Measurements from ENCODE around the gene CCSAP.

CCSAP gene

DNA sequence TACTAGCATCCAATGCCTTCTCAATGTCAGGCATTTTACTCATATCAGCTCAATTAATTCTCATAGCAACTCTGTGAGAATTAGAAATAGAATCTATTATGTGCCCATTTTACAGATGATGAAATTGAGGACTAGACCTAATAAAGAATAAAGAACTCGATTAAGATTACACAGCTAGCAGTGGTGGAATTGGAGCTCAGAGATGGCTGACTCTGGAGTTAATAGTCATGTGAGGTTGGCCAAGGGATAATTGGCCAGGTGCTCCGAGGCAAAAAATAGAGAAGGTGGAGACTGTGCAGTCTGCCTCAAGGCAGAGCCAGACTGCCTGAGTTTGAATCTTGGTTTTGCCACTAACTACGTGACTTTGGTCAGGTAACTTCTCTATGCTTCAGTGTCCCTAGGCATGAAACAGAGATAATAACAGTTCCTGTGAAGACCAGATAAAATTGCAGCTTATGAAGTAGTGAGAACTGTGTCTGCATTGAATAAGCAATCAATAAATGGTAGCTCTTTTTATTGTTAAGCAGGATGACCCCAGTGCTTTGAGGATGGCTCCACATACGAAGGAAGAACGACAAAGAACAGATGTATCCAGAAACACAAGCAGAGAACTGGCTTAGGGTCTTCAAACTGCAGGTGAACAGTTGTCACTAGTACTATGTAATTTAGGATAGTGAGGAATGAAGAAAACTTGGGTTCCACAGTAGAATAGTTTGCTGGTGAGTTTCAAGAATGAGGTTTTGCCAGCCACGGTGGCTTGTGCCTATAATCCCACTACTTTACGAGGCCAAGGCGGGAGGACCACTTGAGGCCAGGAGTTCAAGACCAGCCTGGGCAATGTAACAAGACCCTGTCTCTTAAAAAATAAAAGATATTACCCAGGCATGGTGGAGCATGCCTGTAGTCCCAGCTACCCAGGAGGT is 6.9 kb upstream of the CCSAP start:
- TF ChIP-seq OSR1 (CRISPR knock-in tag; IDR thresholded peaks at IDR 0.05) (no peak), TOX (CRISPR knock-in tag; IDR thresholded peaks at IDR 0.05; ENCODE audit: borderline replicate concordance) (no peak), SNAI2 (CRISPR knock-in tag; IDR thresholded peaks at IDR 0.05) (no peak), ZFP3 (CRISPR knock-in tag; IDR thresholded peaks at IDR 0.05) (no peak), TCF4 (CRISPR knock-in tag; IDR thresholded peaks at IDR 0.05; ENCODE audit: borderline replicate concordance) (no peak), ZNF8 (CRISPR knock-in tag; IDR thresholded peaks at IDR 0.05) (no peak), ZNF565 (CRISPR knock-in tag; conservative IDR thresholded peaks at IDR 0.05; ENCODE audit: low read depth) (no peak), ESRRG (CRISPR knock-in tag; IDR thresholded peaks at IDR 0.05) (no peak)
- TF ChIP-seq, protein P1, sequence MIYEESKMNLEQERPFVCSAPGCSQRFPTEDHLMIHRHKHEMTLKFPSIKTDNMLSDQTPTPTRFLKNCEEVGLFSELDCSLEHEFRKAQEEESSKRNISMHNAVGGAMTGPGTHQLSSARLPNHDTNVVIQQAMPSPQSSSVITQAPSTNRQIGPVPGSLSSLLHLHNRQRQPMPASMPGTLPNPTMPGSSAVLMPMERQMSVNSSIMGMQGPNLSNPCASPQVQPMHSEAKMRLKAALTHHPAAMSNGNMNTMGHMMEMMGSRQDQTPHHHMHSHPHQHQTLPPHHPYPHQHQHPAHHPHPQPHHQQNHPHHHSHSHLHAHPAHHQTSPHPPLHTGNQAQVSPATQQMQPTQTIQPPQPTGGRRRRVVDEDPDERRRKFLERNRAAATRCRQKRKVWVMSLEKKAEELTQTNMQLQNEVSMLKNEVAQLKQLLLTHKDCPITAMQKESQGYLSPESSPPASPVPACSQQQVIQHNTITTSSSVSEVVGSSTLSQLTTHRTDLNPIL (CRISPR knock-in tag; IDR thresholded peaks at IDR 0.05; ENCODE audit: low read depth), result no peak
- TF ChIP-seq, protein P2, sequence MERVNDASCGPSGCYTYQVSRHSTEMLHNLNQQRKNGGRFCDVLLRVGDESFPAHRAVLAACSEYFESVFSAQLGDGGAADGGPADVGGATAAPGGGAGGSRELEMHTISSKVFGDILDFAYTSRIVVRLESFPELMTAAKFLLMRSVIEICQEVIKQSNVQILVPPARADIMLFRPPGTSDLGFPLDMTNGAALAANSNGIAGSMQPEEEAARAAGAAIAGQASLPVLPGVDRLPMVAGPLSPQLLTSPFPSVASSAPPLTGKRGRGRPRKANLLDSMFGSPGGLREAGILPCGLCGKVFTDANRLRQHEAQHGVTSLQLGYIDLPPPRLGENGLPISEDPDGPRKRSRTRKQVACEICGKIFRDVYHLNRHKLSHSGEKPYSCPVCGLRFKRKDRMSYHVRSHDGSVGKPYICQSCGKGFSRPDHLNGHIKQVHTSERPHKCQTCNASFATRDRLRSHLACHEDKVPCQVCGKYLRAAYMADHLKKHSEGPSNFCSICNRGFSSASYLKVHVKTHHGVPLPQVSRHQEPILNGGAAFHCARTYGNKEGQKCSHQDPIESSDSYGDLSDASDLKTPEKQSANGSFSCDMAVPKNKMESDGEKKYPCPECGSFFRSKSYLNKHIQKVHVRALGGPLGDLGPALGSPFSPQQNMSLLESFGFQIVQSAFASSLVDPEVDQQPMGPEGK (CRISPR knock-in tag; IDR thresholded peaks at IDR 0.05; ENCODE audit: borderline replicate concordance), result no peak
- TF ChIP-seq, protein P3, sequence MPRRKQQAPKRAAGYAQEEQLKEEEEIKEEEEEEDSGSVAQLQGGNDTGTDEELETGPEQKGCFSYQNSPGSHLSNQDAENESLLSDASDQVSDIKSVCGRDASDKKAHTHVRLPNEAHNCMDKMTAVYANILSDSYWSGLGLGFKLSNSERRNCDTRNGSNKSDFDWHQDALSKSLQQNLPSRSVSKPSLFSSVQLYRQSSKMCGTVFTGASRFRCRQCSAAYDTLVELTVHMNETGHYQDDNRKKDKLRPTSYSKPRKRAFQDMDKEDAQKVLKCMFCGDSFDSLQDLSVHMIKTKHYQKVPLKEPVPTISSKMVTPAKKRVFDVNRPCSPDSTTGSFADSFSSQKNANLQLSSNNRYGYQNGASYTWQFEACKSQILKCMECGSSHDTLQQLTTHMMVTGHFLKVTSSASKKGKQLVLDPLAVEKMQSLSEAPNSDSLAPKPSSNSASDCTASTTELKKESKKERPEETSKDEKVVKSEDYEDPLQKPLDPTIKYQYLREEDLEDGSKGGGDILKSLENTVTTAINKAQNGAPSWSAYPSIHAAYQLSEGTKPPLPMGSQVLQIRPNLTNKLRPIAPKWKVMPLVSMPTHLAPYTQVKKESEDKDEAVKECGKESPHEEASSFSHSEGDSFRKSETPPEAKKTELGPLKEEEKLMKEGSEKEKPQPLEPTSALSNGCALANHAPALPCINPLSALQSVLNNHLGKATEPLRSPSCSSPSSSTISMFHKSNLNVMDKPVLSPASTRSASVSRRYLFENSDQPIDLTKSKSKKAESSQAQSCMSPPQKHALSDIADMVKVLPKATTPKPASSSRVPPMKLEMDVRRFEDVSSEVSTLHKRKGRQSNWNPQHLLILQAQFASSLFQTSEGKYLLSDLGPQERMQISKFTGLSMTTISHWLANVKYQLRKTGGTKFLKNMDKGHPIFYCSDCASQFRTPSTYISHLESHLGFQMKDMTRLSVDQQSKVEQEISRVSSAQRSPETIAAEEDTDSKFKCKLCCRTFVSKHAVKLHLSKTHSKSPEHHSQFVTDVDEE (CRISPR knock-in tag; IDR thresholded peaks at IDR 0.05), result no peak
- ATAC-seq, result no peak

DNA sequence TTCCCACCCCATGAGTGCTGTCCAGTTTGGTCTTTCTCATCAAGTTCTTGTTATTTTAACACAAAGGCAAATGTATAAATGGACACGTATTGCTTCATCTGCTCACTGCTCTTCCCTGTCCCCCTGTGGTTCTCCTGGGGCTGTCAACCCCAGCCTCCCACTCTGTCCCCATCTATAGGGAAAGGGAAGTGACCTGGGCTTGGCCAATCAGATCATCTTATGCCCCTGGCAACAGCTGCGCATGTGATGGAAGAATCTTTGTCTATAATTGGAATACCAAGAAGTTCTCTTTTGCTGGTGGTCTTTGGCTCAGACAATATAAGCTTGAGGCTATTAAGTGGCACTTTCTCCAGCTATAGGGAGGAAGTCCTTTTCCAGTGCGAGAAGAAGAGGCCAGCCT is 4.7 kb upstream of the CCSAP start:
- no peak for ATAC-seq
- TF ChIP-seq SNAI2 (CRISPR knock-in tag; IDR thresholded peaks at IDR 0.05) (no peak), OSR1 (CRISPR knock-in tag; IDR thresholded peaks at IDR 0.05) (no peak)

DNA sequence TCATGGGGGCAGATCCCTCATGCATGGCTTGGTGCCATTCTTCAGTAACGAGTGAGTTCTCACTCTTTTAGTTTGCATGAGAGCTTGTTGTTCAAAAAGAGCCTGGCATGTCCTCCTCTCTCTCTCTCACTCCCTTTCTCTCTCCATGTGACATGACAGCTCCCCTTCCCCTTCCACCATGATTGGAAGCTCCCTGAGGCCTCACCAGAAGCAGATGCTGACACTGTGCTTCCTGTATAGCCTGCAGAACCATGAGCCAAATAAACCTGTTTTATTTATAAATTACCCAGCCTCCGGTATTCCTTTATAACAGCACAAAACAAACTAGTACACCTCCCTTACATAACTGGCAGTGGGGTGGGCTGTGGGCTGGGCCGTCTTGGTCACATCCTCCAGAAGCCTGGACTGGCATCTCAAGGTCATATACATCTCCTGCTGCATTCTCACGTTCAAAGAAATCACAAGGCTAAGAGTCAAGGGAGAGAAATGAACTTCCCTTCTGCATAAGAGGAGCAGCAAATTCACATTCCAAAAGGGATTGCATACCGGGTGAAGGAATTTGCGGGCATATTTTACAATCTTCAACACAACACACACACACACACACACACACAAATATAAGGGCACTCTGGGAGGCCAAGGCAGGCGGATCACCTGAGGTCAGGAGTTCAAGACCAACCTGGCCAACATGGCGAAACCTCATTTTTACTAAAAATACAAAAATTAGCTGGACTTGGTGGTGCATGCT is 2.3 kb upstream of the CCSAP start:
- no peak for ATAC-seq
- TF ChIP-seq TCF4 (CRISPR knock-in tag; IDR thresholded peaks at IDR 0.05; ENCODE audit: borderline replicate concordance) (no peak), ISL1 (CRISPR knock-in tag; IDR thresholded peaks at IDR 0.05) (no peak), RARB (CRISPR knock-in tag; IDR thresholded peaks at IDR 0.05) (no peak), SNAI2 (CRISPR knock-in tag; IDR thresholded peaks at IDR 0.05) (no peak), ARNTL (CRISPR knock-in tag; IDR thresholded peaks at IDR 0.05; ENCODE audit: borderline replicate concordance, low read depth) (no peak), PPARA (CRISPR knock-in tag; IDR thresholded peaks at IDR 0.05; ENCODE audit: borderline replicate concordance) (no peak), TOX (CRISPR knock-in tag; IDR thresholded peaks at IDR 0.05; ENCODE audit: borderline replicate concordance) (no peak), CSDC2 (CRISPR knock-in tag; IDR thresholded peaks at IDR 0.05) (no peak), ZFP30 (CRISPR knock-in tag; IDR thresholded peaks at IDR 0.05) (no peak), ZNF70 (CRISPR knock-in tag; IDR thresholded peaks at IDR 0.05) (no peak), GLIS3 (CRISPR knock-in tag; IDR thresholded peaks at IDR 0.05) (no peak), ZNF565 (CRISPR knock-in tag; conservative IDR thresholded peaks at IDR 0.05; ENCODE audit: low read depth) (no peak), ESRRG (CRISPR knock-in tag; IDR thresholded peaks at IDR 0.05) (no peak), BACH2 (CRISPR knock-in tag; IDR thresholded peaks at IDR 0.05; ENCODE audit: borderline replicate concordance) (no peak)
- TF ChIP-seq, protein P2 (CRISPR knock-in tag; IDR thresholded peaks at IDR 0.05; ENCODE audit: borderline replicate concordance), result no peak
- TF ChIP-seq, protein P4, sequence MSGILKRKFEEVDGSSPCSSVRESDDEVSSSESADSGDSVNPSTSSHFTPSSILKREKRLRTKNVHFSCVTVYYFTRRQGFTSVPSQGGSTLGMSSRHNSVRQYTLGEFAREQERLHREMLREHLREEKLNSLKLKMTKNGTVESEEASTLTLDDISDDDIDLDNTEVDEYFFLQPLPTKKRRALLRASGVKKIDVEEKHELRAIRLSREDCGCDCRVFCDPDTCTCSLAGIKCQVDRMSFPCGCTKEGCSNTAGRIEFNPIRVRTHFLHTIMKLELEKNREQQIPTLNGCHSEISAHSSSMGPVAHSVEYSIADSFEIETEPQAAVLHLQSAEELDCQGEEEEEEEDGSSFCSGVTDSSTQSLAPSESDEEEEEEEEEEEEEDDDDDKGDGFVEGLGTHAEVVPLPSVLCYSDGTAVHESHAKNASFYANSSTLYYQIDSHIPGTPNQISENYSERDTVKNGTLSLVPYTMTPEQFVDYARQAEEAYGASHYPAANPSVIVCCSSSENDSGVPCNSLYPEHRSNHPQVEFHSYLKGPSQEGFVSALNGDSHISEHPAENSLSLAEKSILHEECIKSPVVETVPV (CRISPR knock-in tag; IDR thresholded peaks at IDR 0.05), result no peak
- TF ChIP-seq, protein P1 (CRISPR knock-in tag; IDR thresholded peaks at IDR 0.05; ENCODE audit: low read depth), result no peak
- TF ChIP-seq, protein P3 (CRISPR knock-in tag; IDR thresholded peaks at IDR 0.05), result no peak

Data from SK-N-SH treated with all-trans-retinoic acid at 6 μM for 48 hours (cell line).